EH (cell line): Measurements from ENCODE around the gene SLC10A3.

Experiments used
- DNase-seq: peaks from one replicate; pipeline ENCODE4 v3.0.0-alpha.2; 2015; ENCODE audit warnings: low read depth

The SLC10A3 gene

GRCh38 chrX:154463611-154464220 is 26.7 kb downstream of the SLC10A3 start:
- DNase-seq: no peak

- no peak for DNase-seq
These were observed 28.0 kb downstream of the SLC10A3 start for GRCh38 chrX:154462396-154462795.

GRCh38 chrX:154460326-154460725 is 30.1 kb downstream of the SLC10A3 start:
- no peak for DNase-seq

GRCh38 chrX:154459832-154460231 is 30.6 kb downstream of the SLC10A3 start:
- no peak for DNase-seq

GRCh38 chrX:154458954-154459778 is 31.3 kb downstream of the SLC10A3 start:
- DNase-seq: peak; percentile 55

- DNase-seq: peak; percentile 30
These were observed 32.1 kb downstream of the SLC10A3 start, which contains the start of gene PLXNA3 for GRCh38 chrX:154458116-154458953. Gene PLXNA3, plus strand, starts transcription at chrX:154458281. Its CDS starts 1,903 bp downstream, at chrX:154460184.

- peak; percentile 18 for DNase-seq
These were observed 32.8 kb downstream of the SLC10A3 start for GRCh38 chrX:154457491-154458115.

- DNase-seq: no peak
These were observed 37.6 kb downstream of the SLC10A3 start for GRCh38 chrX:154452823-154453222.

GRCh38 chrX:154450312-154450711 is 40.1 kb downstream of the SLC10A3 start:
- no peak for DNase-seq

- no peak for DNase-seq
These were observed 40.8 kb downstream of the SLC10A3 start for GRCh38 chrX:154449618-154450017.

- DNase-seq: no peak
These were observed 41.9 kb downstream of the SLC10A3 start for GRCh38 chrX:154448484-154448883.

- no peak for DNase-seq
These were observed 44.0 kb downstream of the SLC10A3 start for GRCh38 chrX:154446430-154446829.

GRCh38 chrX:154445776-154446175 is 44.7 kb downstream of the SLC10A3 start:
- DNase-seq: no peak

GRCh38 chrX:154444755-154445246 is 45.6 kb downstream of the SLC10A3 start:
- DNase-seq: no peak

- peak; percentile 74 for DNase-seq
These were observed 46.3 kb downstream of the SLC10A3 start, which contains the start of gene FAM50A for GRCh38 chrX:154443992-154444754. Gene FAM50A, plus strand, starts transcription at chrX:154444141. Its CDS starts 95 bp downstream, at chrX:154444236.

GRCh38 chrX:154443479-154443910 is 46.9 kb downstream of the SLC10A3 start:
- peak; percentile 18 for DNase-seq

GRCh38 chrX:154441984-154442707 is 48.3 kb downstream of the SLC10A3 start:
- DNase-seq: no peak

GRCh38 chrX:154441564-154441963 is 48.9 kb downstream of the SLC10A3 start:
- DNase-seq: no peak

- no peak for DNase-seq
These were observed 49.6 kb downstream of the SLC10A3 start for GRCh38 chrX:154440623-154441357.
